Endothelial cell of hepatic sinusoid (primary cell): ENCODE results near the gene RNF40.

Source experiments
- in situ Hi-C: cut with HindIII; loops from 2 replicates; pipeline ENCODE4 v1.10.0; 2017; ENCODE audit warnings: low sequenced_read_pairs

The RNF40 gene

DNA sequence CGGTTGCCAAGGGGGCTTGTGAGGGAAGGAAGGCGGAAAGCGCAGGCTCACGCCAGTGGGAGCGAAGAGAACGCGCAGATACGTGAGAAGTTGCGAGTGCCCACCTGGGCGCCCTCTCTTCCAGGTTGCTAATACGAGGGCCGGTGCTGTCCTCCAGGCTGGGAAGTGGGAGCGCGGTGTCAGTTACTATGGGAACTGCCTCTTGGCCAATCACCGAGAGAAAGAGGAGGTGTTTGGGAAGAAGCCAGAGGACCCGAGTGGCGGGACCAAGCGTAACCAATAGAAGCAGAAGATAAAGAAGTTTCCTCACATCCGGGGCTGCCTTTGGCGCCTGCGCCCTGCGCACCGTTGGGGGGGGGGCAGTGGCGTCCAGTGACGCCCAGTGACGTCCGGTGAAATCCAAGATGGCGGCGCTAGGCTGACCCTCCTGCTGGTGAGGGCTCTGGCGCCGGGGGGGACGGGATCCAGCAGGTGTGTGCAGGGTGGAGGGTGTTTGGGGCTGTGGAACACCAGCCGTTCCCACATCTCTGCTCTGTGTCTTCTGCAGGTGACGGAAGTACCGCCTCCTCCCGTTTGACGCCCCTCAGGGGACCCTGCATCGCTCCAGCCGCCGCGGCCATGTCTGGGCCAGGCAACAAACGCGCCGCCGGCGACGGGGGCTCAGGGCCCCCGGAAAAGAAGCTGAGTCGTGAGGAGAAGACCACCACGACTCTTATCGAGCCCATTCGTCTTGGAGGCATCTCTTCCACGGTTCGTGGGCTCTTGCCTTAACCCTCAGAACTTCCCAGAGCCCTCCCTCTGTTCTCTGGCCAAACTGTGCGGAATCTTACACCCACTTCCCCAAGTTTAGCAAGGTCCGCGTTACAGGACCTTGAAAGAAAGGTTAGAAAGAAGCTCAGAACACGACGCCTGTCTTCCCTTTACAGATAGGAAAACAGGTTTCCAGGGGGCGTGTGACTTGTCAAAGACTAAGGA, at the start of gene RNF40, which contains the start of gene CFAP119:
RNF40 (plus strand) TSS at position 395 of the 975 bp plus-strand sequence; CDS start at position 619, 224 bp downstream.
CFAP119 (minus strand) TSS at position 135 of the 975 bp plus-strand sequence. CDS start 314 bp downstream, outside the sequence.
- in situ Hi-C loops = no loop called here

DNA sequence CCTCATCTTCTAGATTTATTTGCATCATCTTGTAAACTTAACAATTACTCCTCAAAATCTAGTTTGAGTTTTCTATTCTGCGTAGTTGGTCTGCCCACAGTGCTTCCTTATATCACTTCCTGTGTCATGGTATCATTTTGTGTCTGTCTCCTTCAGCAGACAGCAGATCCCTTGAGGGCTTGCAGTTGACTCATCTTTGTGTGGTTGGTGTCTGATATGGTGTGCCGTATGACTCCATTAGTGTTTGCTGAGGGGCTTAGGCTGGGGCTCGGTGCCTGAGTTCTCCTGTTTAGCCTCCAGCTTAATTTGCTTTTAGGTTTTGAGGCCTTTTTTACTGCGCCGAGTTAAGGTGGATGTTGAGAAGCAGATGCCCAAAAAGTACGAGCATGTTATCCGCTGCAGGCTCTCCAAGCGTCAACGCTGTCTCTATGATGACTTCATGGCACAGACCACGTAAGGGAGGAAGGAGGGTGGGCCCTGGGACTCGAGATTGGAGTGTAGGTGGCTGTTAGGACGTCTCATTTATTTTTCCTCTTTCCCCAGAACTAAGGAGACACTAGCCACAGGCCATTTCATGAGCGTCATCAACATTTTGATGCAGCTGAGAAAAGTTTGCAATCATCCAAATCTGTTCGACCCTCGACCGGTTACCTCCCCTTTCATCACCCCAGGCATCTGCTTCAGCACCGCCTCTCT, 46.2 kb upstream of the RNF40 start:
- in situ Hi-C loops = no loop called here

- in situ Hi-C loops = no loop called here
These were observed 42.0 kb upstream of the RNF40 start for GRCh38 chr16:30720086-30720485.

DNA sequence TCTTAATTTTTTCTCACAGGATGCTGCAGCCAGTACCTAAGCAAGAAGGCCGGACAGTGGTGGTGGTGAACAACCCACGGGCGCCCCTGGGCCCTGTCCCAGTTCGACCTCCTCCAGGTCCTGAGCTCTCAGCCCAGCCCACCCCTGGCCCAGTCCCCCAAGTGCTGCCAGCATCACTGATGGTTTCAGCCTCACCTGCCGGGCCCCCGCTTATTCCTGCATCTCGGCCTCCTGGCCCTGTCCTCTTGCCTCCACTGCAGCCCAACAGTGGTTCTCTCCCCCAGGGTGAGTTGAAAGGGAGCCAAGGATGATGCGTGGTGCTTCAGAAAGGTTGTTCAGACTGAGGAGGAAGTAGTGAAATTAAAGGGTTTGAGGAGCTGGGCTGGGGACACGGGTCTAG, 41.4 kb upstream of the RNF40 start:
- in situ Hi-C loops = no loop called here

DNA sequence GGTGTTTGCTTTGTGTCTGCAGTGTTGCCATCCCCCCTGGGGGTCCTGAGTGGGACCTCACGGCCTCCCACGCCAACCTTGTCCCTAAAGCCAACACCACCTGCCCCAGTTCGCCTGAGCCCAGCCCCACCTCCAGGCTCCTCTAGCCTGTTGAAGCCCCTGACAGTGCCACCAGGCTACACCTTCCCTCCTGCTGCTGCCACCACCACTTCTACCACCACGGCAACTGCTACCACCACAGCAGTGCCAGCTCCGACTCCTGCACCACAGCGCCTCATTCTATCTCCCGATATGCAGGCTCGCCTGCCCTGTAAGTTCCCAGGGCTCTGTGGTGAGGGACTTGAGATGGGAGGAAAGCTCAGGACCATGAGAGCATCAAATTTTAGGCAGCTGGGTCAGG, 41.0 kb upstream of the RNF40 start:
- in situ Hi-C loops = no loop called here

DNA sequence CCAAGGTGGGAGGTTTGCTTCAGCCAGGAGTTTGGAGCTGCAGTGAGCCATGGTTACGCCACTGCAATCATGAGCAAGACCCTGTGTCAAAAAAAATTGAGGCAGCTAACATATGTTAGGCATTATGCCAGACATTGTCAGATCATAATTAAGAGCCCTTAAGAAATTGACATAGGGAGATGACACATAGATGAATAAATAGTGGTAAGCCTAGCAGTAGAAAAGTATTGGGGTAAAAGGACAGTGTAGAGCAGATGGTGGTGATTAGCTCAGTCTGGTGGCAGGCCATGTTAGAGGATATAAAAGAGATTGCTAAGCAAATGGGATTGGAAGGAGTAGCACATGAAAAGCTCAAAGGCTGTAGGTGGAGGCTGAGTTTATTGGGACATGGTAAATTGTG, 40.5 kb upstream of the RNF40 start:
- in situ Hi-C loops = no loop called here

DNA sequence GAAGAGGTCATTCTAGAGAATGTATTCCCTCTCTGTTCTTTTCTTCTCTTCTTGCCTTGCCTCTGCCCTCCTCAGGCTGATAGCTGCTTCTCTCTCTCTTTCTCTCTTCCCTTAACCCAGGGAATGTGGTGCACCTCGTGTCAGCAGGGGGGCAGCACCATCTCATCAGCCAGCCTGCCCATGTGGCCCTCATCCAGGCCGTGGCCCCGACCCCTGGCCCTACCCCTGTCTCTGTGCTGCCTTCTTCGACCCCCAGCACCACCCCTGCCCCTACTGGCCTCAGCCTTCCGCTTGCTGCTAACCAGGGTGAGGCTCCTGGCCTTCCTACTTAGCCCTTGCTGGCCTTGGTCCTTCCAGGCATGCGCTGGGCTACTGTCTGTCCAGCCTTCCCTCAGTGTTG, 39.7 kb upstream of the RNF40 start:
- in situ Hi-C loops = no loop called here

GRCh38 chr16:30722916-30723315, 39.2 kb upstream of the RNF40 start:
- in situ Hi-C loops = no loop called here

DNA sequence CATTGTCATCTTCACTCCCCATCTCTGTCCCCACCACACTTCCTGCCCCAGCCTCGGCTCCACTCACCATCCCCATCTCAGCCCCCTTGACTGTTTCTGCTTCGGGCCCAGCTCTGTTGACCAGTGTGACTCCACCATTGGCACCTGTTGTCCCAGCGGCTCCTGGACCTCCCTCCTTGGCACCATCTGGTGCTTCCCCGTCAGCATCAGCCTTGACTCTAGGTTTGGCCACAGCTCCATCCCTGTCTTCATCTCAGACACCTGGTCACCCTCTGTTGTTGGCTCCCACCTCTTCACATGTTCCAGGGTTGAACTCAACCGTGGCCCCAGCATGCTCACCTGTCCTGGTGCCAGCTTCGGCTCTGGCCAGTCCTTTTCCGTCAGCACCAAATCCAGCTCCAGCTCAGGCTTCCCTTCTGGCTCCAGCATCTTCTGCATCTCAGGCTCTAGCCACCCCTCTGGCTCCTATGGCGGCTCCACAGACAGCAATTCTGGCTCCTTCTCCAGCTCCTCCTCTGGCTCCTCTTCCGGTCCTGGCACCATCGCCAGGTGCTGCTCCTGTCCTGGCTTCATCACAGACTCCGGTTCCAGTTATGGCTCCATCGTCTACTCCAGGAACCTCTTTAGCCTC, 38.3 kb upstream of the RNF40 start:
- in situ Hi-C loops = no loop called here

GRCh38 chr16:30724641-30725417, 37.3 kb upstream of the RNF40 start:
- in situ Hi-C loops = no loop called here

- in situ Hi-C loops = no loop called here
These were observed 36.7 kb upstream of the RNF40 start for GRCh38 chr16:30725418-30725792.

DNA sequence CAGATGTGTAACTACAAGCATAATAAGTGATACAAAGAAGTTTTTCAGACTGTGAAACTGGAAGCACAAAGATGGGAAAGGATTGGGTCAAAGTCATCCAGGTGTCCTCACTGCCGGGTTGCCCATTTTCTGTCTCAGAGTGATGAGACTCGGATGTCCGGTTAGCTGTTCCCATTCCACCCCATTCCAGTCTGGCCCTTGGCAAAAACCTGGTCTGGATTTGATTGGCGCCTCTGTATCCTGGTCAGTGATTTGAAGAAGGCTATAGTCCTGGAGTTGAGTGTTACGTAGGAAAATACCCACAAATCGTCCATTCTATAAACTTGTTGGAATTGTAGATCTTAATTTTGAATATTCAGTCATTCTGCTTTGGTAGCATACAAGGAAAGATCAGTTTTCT, 33.8 kb upstream of the RNF40 start:
- in situ Hi-C loops = no loop called here

DNA sequence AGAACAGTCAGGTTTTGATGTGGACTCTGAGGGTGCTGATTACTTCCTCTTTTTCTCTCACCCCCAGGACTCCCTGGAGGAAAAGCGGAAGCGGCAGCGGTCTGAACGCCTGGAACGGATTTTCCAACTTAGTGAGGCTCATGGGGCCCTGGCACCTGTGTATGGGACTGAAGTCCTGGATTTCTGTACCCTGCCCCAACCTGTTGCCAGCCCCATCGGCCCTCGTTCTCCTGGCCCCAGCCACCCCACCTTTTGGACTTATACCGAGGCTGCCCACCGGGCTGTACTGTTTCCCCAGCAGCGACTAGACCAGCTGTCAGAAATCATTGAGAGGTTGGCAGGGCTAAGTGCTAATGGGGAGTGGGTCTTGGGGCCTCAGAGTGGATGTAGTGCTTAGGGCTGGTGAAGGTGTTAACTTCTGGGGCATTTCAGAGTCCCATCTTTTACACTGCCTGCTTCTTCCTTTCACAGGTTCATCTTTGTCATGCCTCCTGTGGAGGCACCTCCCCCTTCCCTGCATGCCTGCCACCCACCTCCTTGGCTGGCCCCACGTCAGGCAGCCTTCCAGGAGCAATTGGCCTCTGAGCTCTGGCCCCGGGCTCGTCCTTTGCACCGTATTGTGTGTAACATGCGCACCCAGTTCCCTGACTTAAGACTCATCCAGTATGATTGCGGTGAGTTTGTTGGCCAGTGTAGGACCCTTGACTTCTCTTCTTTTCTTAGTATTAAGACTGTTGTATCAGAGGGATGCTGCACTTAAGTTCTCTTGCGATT, 33.0 kb upstream of the RNF40 start:
- in situ Hi-C loops = no loop called here

DNA sequence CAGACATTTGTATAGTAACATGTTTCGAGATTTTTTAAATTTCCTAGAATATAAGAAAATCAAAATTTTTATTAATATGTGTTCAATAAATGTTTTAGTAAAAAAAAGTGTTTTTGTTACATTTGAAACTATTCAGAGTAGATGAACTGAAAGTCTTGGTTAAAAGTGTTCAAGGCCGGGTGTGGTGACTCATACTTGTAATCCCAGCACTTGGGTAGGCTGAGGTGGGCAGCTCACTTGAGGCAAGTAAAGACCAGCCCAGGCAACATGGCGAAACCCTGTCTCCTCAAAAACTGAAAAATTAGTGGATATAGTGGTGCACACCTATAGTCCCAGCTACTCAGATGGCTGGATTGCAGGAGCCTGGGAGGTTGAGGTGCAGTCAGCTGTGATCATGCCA, 30.7 kb upstream of the RNF40 start:
- in situ Hi-C loops = no loop called here

GRCh38 chr16:30736995-30737793, 24.9 kb upstream of the RNF40 start:
- in situ Hi-C loops = no loop called here

- in situ Hi-C loops = no loop called here
These were observed 24.1 kb upstream of the RNF40 start for GRCh38 chr16:30737794-30738648.

DNA sequence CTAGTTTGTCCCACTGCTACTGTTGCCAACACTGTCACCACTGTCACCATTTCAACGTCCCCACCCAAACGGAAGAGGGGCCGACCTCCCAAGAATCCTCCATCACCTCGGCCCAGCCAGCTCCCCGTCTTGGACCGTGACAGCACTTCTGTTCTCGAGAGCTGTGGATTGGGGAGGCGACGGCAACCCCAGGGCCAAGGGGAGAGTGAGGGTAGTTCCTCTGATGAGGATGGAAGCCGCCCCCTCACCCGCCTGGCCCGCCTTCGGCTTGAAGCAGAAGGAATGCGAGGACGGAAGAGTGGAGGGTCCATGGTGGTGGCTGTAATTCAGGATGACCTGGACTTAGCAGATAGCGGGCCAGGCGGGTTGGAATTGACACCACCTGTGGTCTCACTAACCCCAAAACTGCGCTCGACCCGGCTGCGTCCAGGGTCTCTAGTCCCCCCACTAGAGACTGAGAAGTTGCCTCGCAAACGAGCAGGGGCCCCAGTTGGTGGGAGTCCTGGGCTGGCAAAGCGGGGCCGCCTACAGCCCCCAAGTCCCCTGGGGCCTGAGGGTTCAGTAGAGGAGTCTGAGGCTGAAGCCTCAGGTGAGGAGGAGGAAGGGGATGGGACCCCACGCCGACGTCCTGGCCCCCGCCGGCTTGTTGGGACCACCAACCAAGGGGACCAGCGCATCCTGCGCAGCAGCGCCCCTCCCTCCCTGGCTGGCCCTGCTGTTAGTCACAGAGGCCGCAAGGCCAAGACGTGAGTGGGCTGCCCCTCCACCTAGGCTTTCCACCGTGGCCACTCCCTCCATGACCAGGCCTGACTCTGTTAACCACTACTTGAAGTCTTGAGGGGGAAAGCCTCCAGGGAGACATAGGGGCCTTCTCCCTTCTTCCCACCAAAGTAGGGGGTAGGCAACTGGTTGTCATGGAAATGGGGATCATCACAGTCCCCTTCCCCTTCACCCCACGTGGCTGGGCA, 22.9 kb upstream of the RNF40 start:
- in situ Hi-C loops = no loop called here
